ENCODE measurements around the gene ROR2. TPM values are rescaled to one million over a fixed set of nuclear protein-coding genes. Genes with fewer than 3 reads are reported as not detected.

The ROR2 gene
- polyA plus RNA-seq, 6 donors from 2014 or later, result 0.05 TPM; not detected in 5

GRCh38 chr9:91966503-91966902, 16.5 kb upstream of the ROR2 start:
- peaks cover 0 to 7% (median 3%) of the 10 kb centered on the region in 7 donors for H3K9me3 Mint-ChIP-seq
- DNase-seq (no peak), ATAC-seq (ENCODE audit: low read depth in 2 of 2) (no peak)
- H3K27ac Mint-ChIP-seq, result no peak overlapping the region
- peak overlapping the region in 1 of 8 donors; percentile 40 for H3K4me3 Mint-ChIP-seq
- no peaks in the 10 kb centered on the region for H3K4me1 Mint-ChIP-seq
- H3K27me3 Mint-ChIP-seq, result peaks cover 35 to 43% (median 43%) of the 10 kb centered on the region in 3 donors
- H3K36me3 Mint-ChIP-seq, result no peaks in the 10 kb centered on the region

- H3K36me3 Mint-ChIP-seq, result peaks cover 0 to 5% of the 10 kb centered on the region in 2 donors
- no peaks in the 10 kb centered on the region for H3K4me1 Mint-ChIP-seq
- H3K27me3 Mint-ChIP-seq, result peaks cover 26 to 30% (median 27%) of the 10 kb centered on the region in 3 donors
- H3K4me3 Mint-ChIP-seq, result no peak overlapping the region
- DNase-seq, result no peak
- H3K27ac Mint-ChIP-seq, result no peak overlapping the region
- H3K9me3 Mint-ChIP-seq, result peaks cover 0 to 22% (median 10%) of the 10 kb centered on the region in 7 donors
- no peak for ATAC-seq (ENCODE audit: low read depth in 2 of 2)
These were observed 13.7 kb upstream of the ROR2 start for GRCh38 chr9:91963711-91964240.

- Mint-ChIP-seq H3K27me3 (peaks cover 6 to 12% (median 11%) of the 10 kb centered on the region in 3 donors), H3K36me3 (peaks cover 0 to 5% of the 10 kb centered on the region in 2 donors), H3K9me3 (peaks cover 0 to 21% (median 10%) of the 10 kb centered on the region in 7 donors), H3K27ac (no peak overlapping the region), H3K4me3 (peak overlapping the region in 1 of 8 donors; percentile 20), H3K4me1 (no peaks in the 10 kb centered on the region)
- DNase-seq, result no peak
- no peak for ATAC-seq (ENCODE audit: low read depth in 2 of 2)
These were observed 10.3 kb upstream of the ROR2 start for GRCh38 chr9:91960367-91960766.

GRCh38 chr9:91958174-91958573, 8.1 kb upstream of the ROR2 start:
- ATAC-seq (ENCODE audit: low read depth in 2 of 2), result no peak
- H3K36me3 Mint-ChIP-seq, result peaks cover 5 to 10% of the 10 kb centered on the region in 2 donors
- DNase-seq, result no peak

GRCh38 chr9:91954841-91955471, 4.9 kb upstream of the ROR2 start:
- H3K4me1 Mint-ChIP-seq, result peaks cover 4 to 8% (median 5%) of the 10 kb centered on the region in 3 donors

More at GRCh38 chr9:91958174-91958573, 8.1 kb upstream of the ROR2 start:
- peaks cover 21 to 29% (median 28%) of the 10 kb centered on the region in 3 donors for H3K27me3 Mint-ChIP-seq
- no peak overlapping the region for H3K4me3 Mint-ChIP-seq
- H3K27ac Mint-ChIP-seq, result no peak overlapping the region
- H3K9me3 Mint-ChIP-seq, result peaks cover 0 to 20% (median 10%) of the 10 kb centered on the region in 7 donors
- H3K4me1 Mint-ChIP-seq, result no peaks in the 10 kb centered on the region

GRCh38 chr9:91953718-91954117, 3.7 kb upstream of the ROR2 start:
- H3K4me3 Mint-ChIP-seq, result peak overlapping the region in 1 of 8 donors; percentile 12
- peaks cover 39 to 56% (median 53%) of the 10 kb centered on the region in 3 donors for H3K27me3 Mint-ChIP-seq
- no peak overlapping the region for H3K27ac Mint-ChIP-seq
- ATAC-seq (ENCODE audit: low read depth in 2 of 2) (no peak), DNase-seq (no peak)
- H3K9me3 Mint-ChIP-seq, result peaks cover 0 to 11% (median 0%) of the 10 kb centered on the region in 7 donors
- peaks cover 4 to 8% (median 5%) of the 10 kb centered on the region in 3 donors for H3K4me1 Mint-ChIP-seq
- peaks cover 8 to 17% of the 10 kb centered on the region in 2 donors for H3K36me3 Mint-ChIP-seq

More at GRCh38 chr9:91954841-91955471, 4.9 kb upstream of the ROR2 start:
- Mint-ChIP-seq H3K36me3 (peaks cover 8 to 17% of the 10 kb centered on the region in 2 donors), H3K27me3 (peaks cover 39 to 56% (median 53%) of the 10 kb centered on the region in 3 donors), H3K9me3 (peaks cover 0 to 13% (median 3%) of the 10 kb centered on the region in 7 donors), H3K27ac (peak overlapping the region in 1 of 6 donors; percentile 58), H3K4me3 (peak overlapping the region in 1 of 8 donors; percentile 8)
- DNase-seq (no peak), ATAC-seq (ENCODE audit: low read depth in 2 of 2) (no peak)

- H3K9me3 Mint-ChIP-seq, result peaks cover 0 to 11% (median 0%) of the 10 kb centered on the region in 7 donors
- H3K4me3 Mint-ChIP-seq, result no peak overlapping the region
- peak overlapping the region in 1 of 6 donors; percentile 34 for H3K27ac Mint-ChIP-seq
- H3K27me3 Mint-ChIP-seq, result peaks cover 47 to 71% (median 58%) of the 10 kb centered on the region in 3 donors
- DNase-seq (no peak), ATAC-seq (ENCODE audit: low read depth in 2 of 2) (no peak)
- H3K36me3 Mint-ChIP-seq, result peaks cover 8 to 17% of the 10 kb centered on the region in 2 donors
- H3K4me1 Mint-ChIP-seq, result peaks cover 4 to 10% (median 5%) of the 10 kb centered on the region in 3 donors
These were observed 2.0 kb upstream of the ROR2 start for GRCh38 chr9:91951944-91952520.

- peaks cover 0 to 10% (median 0%) of the 10 kb centered on the region in 7 donors for H3K9me3 Mint-ChIP-seq
- H3K4me3 Mint-ChIP-seq, result peak overlapping the region in 2 of 8 donors; percentile 5 to 56
- no peak for DNase-seq
- H3K4me1 Mint-ChIP-seq, result peaks cover 4 to 10% (median 5%) of the 10 kb centered on the region in 3 donors
- no peak overlapping the region for H3K27ac Mint-ChIP-seq
- peaks cover 8 to 13% of the 10 kb centered on the region in 2 donors for H3K36me3 Mint-ChIP-seq
- ATAC-seq (ENCODE audit: low read depth in 2 of 2), result no peak
- H3K27me3 Mint-ChIP-seq, result peaks cover 48 to 77% (median 59%) of the 10 kb centered on the region in 3 donors
These were observed 559 bp downstream of the ROR2 start for GRCh38 chr9:91949392-91949945.

GRCh38 chr9:91948597-91949391, 1.2 kb downstream of the ROR2 start:
- Mint-ChIP-seq H3K9me3 (peaks cover 0 to 9% (median 0%) of the 10 kb centered on the region in 7 donors), H3K36me3 (peaks cover 7 to 8% of the 10 kb centered on the region in 2 donors), H3K4me1 (peaks cover 4 to 10% (median 5%) of the 10 kb centered on the region in 3 donors), H3K4me3 (peak overlapping the region in 2 of 8 donors; percentile 5 to 65), H3K27me3 (peaks cover 48 to 77% (median 59%) of the 10 kb centered on the region in 3 donors), H3K27ac (no peak overlapping the region)
- ATAC-seq (ENCODE audit: low read depth in 2 of 2), result no peak
- no peak for DNase-seq

- Mint-ChIP-seq H3K27me3 (peaks cover 51 to 77% (median 60%) of the 10 kb centered on the region in 3 donors), H3K9me3 (peaks cover 0 to 9% (median 4%) of the 10 kb centered on the region in 7 donors), H3K4me3 (peak overlapping the region in 3 of 8 donors; percentile 14 to 65 (median 51)), H3K4me1 (peaks cover 4 to 10% (median 5%) of the 10 kb centered on the region in 3 donors), H3K36me3 (peaks cover 7 to 8% of the 10 kb centered on the region in 2 donors), H3K27ac (peak overlapping the region in 1 of 6 donors; percentile 61)
- no peak for ATAC-seq (ENCODE audit: low read depth in 2 of 2)
- DNase-seq, result no peak
These were observed 1.9 kb downstream of the ROR2 start for GRCh38 chr9:91948101-91948596.

GRCh38 chr9:91946653-91947488, 3.2 kb downstream of the ROR2 start:
- ATAC-seq (ENCODE audit: low read depth in 2 of 2), result no peak
- no peak for DNase-seq
- H3K4me1 Mint-ChIP-seq, result peaks cover 4 to 10% (median 5%) of the 10 kb centered on the region in 3 donors
- peaks cover 42 to 74% (median 59%) of the 10 kb centered on the region in 3 donors for H3K27me3 Mint-ChIP-seq
- H3K27ac Mint-ChIP-seq, result no peak overlapping the region
- no peaks in the 10 kb centered on the region for H3K36me3 Mint-ChIP-seq
- H3K9me3 Mint-ChIP-seq, result peaks cover 0 to 4% (median under 1%) of the 10 kb centered on the region in 7 donors
- H3K4me3 Mint-ChIP-seq, result no peak overlapping the region

- Mint-ChIP-seq H3K27ac (no peak overlapping the region), H3K27me3 (peaks cover 43 to 67% (median 59%) of the 10 kb centered on the region in 3 donors), H3K4me3 (no peak overlapping the region), H3K36me3 (no peaks in the 10 kb centered on the region), H3K9me3 (peaks cover 0 to 4% (median 0%) of the 10 kb centered on the region in 7 donors), H3K4me1 (peaks cover 4 to 10% (median 5%) of the 10 kb centered on the region in 3 donors)
- no peak for DNase-seq
- no peak for ATAC-seq (ENCODE audit: low read depth in 2 of 2)
These were observed 3.8 kb downstream of the ROR2 start for GRCh38 chr9:91946196-91946595.

Measured in naive B cell (primary cell).